Neural progenitor cell (in vitro differentiated cells): ENCODE results near the gene DIAPH2. TPM values are rescaled to one million over a fixed set of nuclear protein-coding genes. Genes with fewer than 3 reads are reported as not detected.

Experiments used
- DNase-seq: peaks from one replicate; pipeline ENCODE4 v3.0.0-alpha.2; 2016; ENCODE audit warnings: low spot score
- H2AFZ ChIP-seq: fragments of 200-600 bp; sonication (generic); replicated peaks from 2 replicates; pipeline ENCODE4 v1.6.1; 2016; ENCODE audit warnings: antibody characterized with exemption
- H3F3A ChIP-seq: fragments of 200-600 bp; sonication (generic); 2 replicates; pipeline ENCODE4 v1.6.1; 2016; ENCODE audit warnings: antibody characterized with exemption, low read depth
- H3K27ac ChIP-seq: fragments of 200-600 bp; sonication (generic); 2 replicates; pipeline ENCODE4 v1.5.1; 2016; ENCODE audit warnings: mild to moderate bottlenecking
- H3K27me3 ChIP-seq: fragments of 200-600 bp; sonication (generic); 2 replicates; pipeline ENCODE4 v1.6.1; 2016; ENCODE audit warnings: mild to moderate bottlenecking, moderate library complexity
- H3K36me3 ChIP-seq: fragments of 200-600 bp; sonication (generic); 2 replicates; pipeline ENCODE4 v1.5.1; 2016
- H3K4me1 ChIP-seq: fragments of 200-600 bp; sonication (generic); 2 replicates; pipeline ENCODE4 v1.6.1; 2016; ENCODE audit warnings: mixed run types
- H3K4me2 ChIP-seq: fragments of 200-600 bp; sonication (generic); 2 replicates; pipeline ENCODE4 v1.6.1; 2016
- H3K4me3 ChIP-seq: fragments of 200-600 bp; sonication (generic); 2 replicates; pipeline ENCODE4 v1.5.1; 2016
- H3K79me2 ChIP-seq: fragments of 200-600 bp; sonication (generic); 2 replicates; pipeline ENCODE4 v1.6.1; 2016; ENCODE audit warnings: low read depth
- H3K9ac ChIP-seq: fragments of 200-600 bp; sonication (generic); 2 replicates; pipeline ENCODE4 v1.6.1; 2016
- H3K9me3 ChIP-seq: fragments of 200-600 bp; sonication (generic); 2 replicates; pipeline ENCODE4 v1.5.1; 2016; ENCODE audit warnings: low read depth
- H4K20me1 ChIP-seq: fragments of 200-600 bp; sonication (generic); 2 replicates; pipeline ENCODE4 v1.6.1; 2016; ENCODE audit warnings: low read depth
- H3K27ac Mint-ChIP-seq: 3 replicates; pipeline ENCODE4 v1.8.0; 2021; ENCODE audit warnings: mixed read lengths
- H3K27me3 Mint-ChIP-seq: 2 replicates; pipeline ENCODE4 v1.8.0; 2022; ENCODE audit warnings: low read depth, mild to moderate bottlenecking, inconsistent platforms, moderate library complexity, mixed read lengths; ENCODE audit not compliant: insufficient read depth
- H3K36me3 Mint-ChIP-seq: 3 replicates; pipeline ENCODE4 v1.8.0; 2021; ENCODE audit warnings: mixed read lengths
- H3K4me1 Mint-ChIP-seq: 3 replicates; pipeline ENCODE4 v1.8.0; 2021; ENCODE audit warnings: mixed read lengths
- H3K4me3 Mint-ChIP-seq: 3 replicates; pipeline ENCODE4 v1.8.0; 2021; ENCODE audit warnings: mild to moderate bottlenecking, moderate library complexity, mixed read lengths
- H3K9me3 Mint-ChIP-seq: 3 replicates; pipeline ENCODE4 v1.8.0; 2020; ENCODE audit warnings: mixed read lengths
- CTCF ChIP-seq: fragments of 200-600 bp; sonication (generic); IDR thresholded peaks from 2 replicates; pipeline ENCODE4 v1.5.1; 2017; ENCODE audit warnings: antibody characterized with exemption, mild to moderate bottlenecking
- EZH2 ChIP-seq: fragments of 200-600 bp; sonication (generic); IDR thresholded peaks from 2 replicates; pipeline ENCODE4 v1.6.1; 2017; ENCODE audit warnings: antibody characterized with exemption, mild to moderate bottlenecking, moderate library complexity
- EZH2phosphoT487 ChIP-seq: fragments of 200-600 bp; sonication (generic); IDR thresholded peaks from 2 replicates; pipeline ENCODE4 v1.6.1; 2017; ENCODE audit warnings: antibody characterized with exemption
- total RNA-seq: library from RNA; depleted of rRNA; stranded (reverse); fragments of >200 nt; gene quantifications from 2 replicates; pipeline ENCODE4 v1.2.3, GENCODE V29; 2015; ENCODE audit warnings: low replicate concordance

The DIAPH2 gene
- total RNA-seq, 1 donor from 2014 or later, result 24.0 TPM

- Mint-ChIP-seq H3K27ac (no peak overlapping the region), H3K4me1 (peaks cover 5% of the 10 kb centered on the region), H3K4me3 (no peak overlapping the region), H3K9me3 (peaks cover 11% of the 10 kb centered on the region), H3K36me3 (no peaks in the 10 kb centered on the region), H3K27me3 (no peaks in the 10 kb centered on the region)
- Histone ChIP-seq H3K9me3 (no peaks in the 10 kb centered on the region), H3K4me2 (no peak overlapping the region), H3K79me2 (no peaks in the 10 kb centered on the region), H3K27me3 (no peaks in the 10 kb centered on the region), H3K4me3 (no peak overlapping the region), H3K36me3 (no peaks in the 10 kb centered on the region), H4K20me1 (no peaks in the 10 kb centered on the region), H3K4me1 (peaks cover 11% of the 10 kb centered on the region), H3K9ac (no peak overlapping the region), H2AFZ (no peak overlapping the region), H3K27ac (no peak overlapping the region), H3F3A (peaks cover 6% of the 10 kb centered on the region)
- no peak for TF ChIP-seq EZH2phosphoT487
- no peak for TF ChIP-seq CTCF
- no peak for TF ChIP-seq EZH2
- no peak for DNase-seq
Observed at GRCh38 chrX:97021680-97022079, 337.0 kb downstream of the DIAPH2 start.

GRCh38 chrX:97026406-97026805 is 341.8 kb downstream of the DIAPH2 start:
- peaks cover 19% of the 10 kb centered on the region for H3K4me1 Mint-ChIP-seq
- Histone ChIP-seq H3K79me2 (no peaks in the 10 kb centered on the region), H2AFZ (no peak overlapping the region), H3K27ac (peak overlapping the region; percentile 96), H4K20me1 (no peaks in the 10 kb centered on the region), H3K36me3 (no peaks in the 10 kb centered on the region), H3K4me1 (peaks cover 18% of the 10 kb centered on the region), H3K4me2 (peak overlapping the region; percentile 72), H3F3A (peaks cover 21% of the 10 kb centered on the region), H3K4me3 (no peak overlapping the region), H3K27me3 (no peaks in the 10 kb centered on the region), H3K9me3 (no peaks in the 10 kb centered on the region), H3K9ac (no peak overlapping the region)
- DNase-seq, result peak; percentile 72
- H3K4me3 Mint-ChIP-seq, result no peak overlapping the region
- H3K36me3 Mint-ChIP-seq, result peaks cover 2% of the 10 kb centered on the region
- peak overlapping the region; percentile 84 for H3K27ac Mint-ChIP-seq
- TF ChIP-seq EZH2phosphoT487 (no peak), CTCF (peak; percentile 73), EZH2 (no peak)
- H3K27me3 Mint-ChIP-seq, result no peaks in the 10 kb centered on the region
- H3K9me3 Mint-ChIP-seq, result peaks cover 21% of the 10 kb centered on the region

- H3K4me1 Mint-ChIP-seq, result peaks cover 19% of the 10 kb centered on the region
- peaks cover 2% of the 10 kb centered on the region for H3K36me3 Mint-ChIP-seq
- no peaks in the 10 kb centered on the region for H3K27me3 Mint-ChIP-seq
- H3K4me1 ChIP-seq, result peaks cover 18% of the 10 kb centered on the region
- peak overlapping the region; percentile 29 for H3K4me3 ChIP-seq
- no peak overlapping the region for H3K9ac ChIP-seq
- TF ChIP-seq EZH2 (no peak), EZH2phosphoT487 (peak; percentile 67), CTCF (no peak)
- no peaks in the 10 kb centered on the region for H4K20me1 ChIP-seq
- DNase-seq, result peak; percentile 92
- peaks cover 21% of the 10 kb centered on the region for H3F3A ChIP-seq
- peak overlapping the region; percentile 83 for H3K27ac Mint-ChIP-seq
- H3K4me2 ChIP-seq, result peak overlapping the region; percentile 72
- no peaks in the 10 kb centered on the region for H3K27me3 ChIP-seq
- peak overlapping the region; percentile 96 for H3K27ac ChIP-seq
- no peak overlapping the region for H2AFZ ChIP-seq
- H3K36me3 ChIP-seq, result no peaks in the 10 kb centered on the region
- H3K9me3 Mint-ChIP-seq, result peaks cover 21% of the 10 kb centered on the region
- H3K9me3 ChIP-seq, result no peaks in the 10 kb centered on the region
- H3K79me2 ChIP-seq, result no peaks in the 10 kb centered on the region
- no peak overlapping the region for H3K4me3 Mint-ChIP-seq
Observed at GRCh38 chrX:97027384-97027922, 342.8 kb downstream of the DIAPH2 start.
